A549 (cell line): Measurements from ENCODE around the gene SLC24A4. TPM values are rescaled to one million over a fixed set of nuclear protein-coding genes. Genes with fewer than 3 reads are reported as not detected.

Source experiments
- ATAC-seq, 2 experiments: fragments of 200-7000 bp in 1 of 2; fragments of >200 bp in 1 of 2; cut with Nextera tagmentation in 1 of 2; cut with Tn5 transposase in 1 of 2; 3 replicates each; pipeline versions ENCODE4 v1.8.0 to v1.9.1; 2018 to 2020; ENCODE audit warnings: mild to moderate bottlenecking in 1 of 2, moderate library complexity in 1 of 2
- CTCF ChIA-PET: fragments of 300-600 bp; sonication (Branson Sonifier 250); formaldehyde crosslinking; extraction: SDS; loops from one replicate; lab custom pipeline; 2021; ENCODE audit warnings: antibody characterized with exemption, inconsistent platforms; lab: Yijun Ruan, JAX
- POLR2A ChIA-PET: fragments of 350-600 bp; formaldehyde crosslinking; extraction: SDS; loops from one replicate; lab custom pipeline; 2021; ENCODE audit warnings: antibody characterized with exemption, inconsistent platforms; lab: Yijun Ruan, JAX
- DNase-seq, 2 experiments: peaks; one replicate each; pipeline versions ENCODE4 v3.0.0 to v3.0.0-alpha.2; 2011 to 2016; ENCODE audit warnings: low read depth in 1 of 2, low spot score in 1 of 2
- FAIRE-seq: peaks from 2 replicates; lab custom pipeline; 2011; peaks lifted over from hg19 to GRCh38; lab: Jason Lieb, UNC
- H3K27ac ChIP-seq, 2 experiments: fragments of >200 bp; sonication (Bioruptor Twin); formaldehyde crosslinking; 3 replicates each; pipeline ENCODE4 v1.5.1; 2016 to 2017
- H3K4me1 ChIP-seq: fragments of >200 bp; sonication (Bioruptor Twin); formaldehyde crosslinking; 3 replicates; pipeline ENCODE4 v1.6.1; 2016
- H3K4me2 ChIP-seq: fragments of >200 bp; sonication (Bioruptor Twin); formaldehyde crosslinking; 3 replicates; pipeline ENCODE4 v1.6.1; 2016
- H3K4me3 ChIP-seq: fragments of >200 bp; sonication (Bioruptor Twin); formaldehyde crosslinking; 3 replicates; pipeline ENCODE4 v1.5.1; 2016
- H3K9me3 ChIP-seq: fragments of >200 bp; sonication (Bioruptor Twin); formaldehyde crosslinking; 3 replicates; pipeline ENCODE4 v1.6.1; 2016
- ATOH8 ChIP-seq: fragments of 250-450 bp; sonication (Bioruptor Pico); IDR thresholded peaks from 2 replicates; pipeline ENCODE4 v1.5.0; 2020; ENCODE audit warnings: low read depth, mild to moderate bottlenecking, moderate library complexity
- BCL3 ChIP-seq: fragments of >200 bp; sonication (Bioruptor Twin); formaldehyde crosslinking; IDR thresholded peaks from 3 replicates; pipeline ENCODE4 v1.6.1; 2016
- BHLHE40 ChIP-seq: IDR thresholded peaks from 2 replicates; pipeline ENCODE4 v1.6.1; 2012; ENCODE audit warnings: low read depth, low read length, inconsistent platforms
- CHD2 ChIP-seq: fragments of 150-350 bp; IDR thresholded peaks from 2 replicates; pipeline ENCODE4 v1.6.1; 2014; ENCODE audit warnings: low read length; ENCODE audit not compliant: partially characterized antibody
- CHD4 ChIP-seq: fragments of 200-600 bp; sonication (generic); IDR thresholded peaks from 2 replicates; pipeline ENCODE4 v1.6.1; 2016; ENCODE audit warnings: antibody characterized with exemption, mild to moderate bottlenecking, borderline replicate concordance
- EHF ChIP-seq: fragments of 250-450 bp; sonication (Bioruptor Pico); IDR thresholded peaks from 2 replicates; pipeline ENCODE4 v1.5.0; 2020; ENCODE audit warnings: mild to moderate bottlenecking
- HDAC2 ChIP-seq: fragments of 200-600 bp; sonication (generic); IDR thresholded peaks from 2 replicates; pipeline ENCODE4 v1.6.1; 2016
- HES2 ChIP-seq: fragments of >200 bp; sonication (Bioruptor Twin); formaldehyde crosslinking; IDR thresholded peaks from 2 replicates; pipeline ENCODE4 v1.6.1; 2016
- HEYL ChIP-seq: fragments of 250-450 bp; sonication (Bioruptor Pico); IDR thresholded peaks from 2 replicates; pipeline ENCODE4 v1.8.0; 2021; ENCODE audit warnings: mild to moderate bottlenecking, moderate library complexity
- HOXA7 ChIP-seq: fragments of 250-450 bp; sonication (Bioruptor Pico); IDR thresholded peaks from 2 replicates; pipeline ENCODE4 v1.5.0; 2020; ENCODE audit warnings: mild to moderate bottlenecking, moderate library complexity
- JUNB ChIP-seq: fragments of >200 bp; sonication (Bioruptor Twin); formaldehyde crosslinking; IDR thresholded peaks from 2 replicates; pipeline ENCODE4 v1.6.1; 2016
- MAFK ChIP-seq: fragments of 450-650 bp; IDR thresholded peaks from 2 replicates; pipeline ENCODE4 v1.6.1; 2014; ENCODE audit not compliant: partially characterized antibody
- PBX3 ChIP-seq: IDR thresholded peaks from 2 replicates; pipeline ENCODE4 v1.6.1; 2012
- POLR2AphosphoS2 ChIP-seq: conservative IDR thresholded peaks from 2 replicates; pipeline ENCODE4 v1.6.1; 2012; ENCODE audit warnings: low read length, improper control_type of control experiment, inconsistent platforms
- USF2 ChIP-seq: fragments of 450-650 bp; IDR thresholded peaks from 2 replicates; pipeline ENCODE4 v1.6.1; 2014; ENCODE audit warnings: antibody characterized with exemption
- ZC3H11A ChIP-seq: fragments of 450-650 bp; IDR thresholded peaks from 2 replicates; pipeline ENCODE4 v1.6.1; 2014; ENCODE audit warnings: antibody characterized with exemption, mild to moderate bottlenecking
- ZNF302 ChIP-seq: fragments of 250-450 bp; sonication (Bioruptor Pico); IDR thresholded peaks from 2 replicates; pipeline ENCODE4 v1.9.0; 2021; ENCODE audit warnings: inconsistent platforms, mild to moderate bottlenecking, moderate library complexity
- WGBS: methylation state at CpG from one replicate; pipeline ENCODE4 v1.1.6; 2017; ENCODE audit errors: missing lambda C conversion rate; 5-methylcytosine and 5-hydroxymethylcytosine counted together
- polyA plus RNA-seq, 4 experiments: library from polyadenylated mRNA; depleted of rRNA in 3 of 4; stranded (reverse); fragments of >200 nt; fragmentation: RNase III in 1 of 4; extraction: RNeasy Plus Mini Kit Qiagen cat#74134 plus additional on column Dnase treatment in 1 of 4; gene quantifications; 2 replicates in 3 of 4; 3 replicates in 1 of 4; pipeline ENCODE4 v1.2.3, GENCODE V29; 2011 to 2017

The SLC24A4 gene
- polyA plus RNA-seq, 2 of the 4 experiments (the other 2 are of a cell fraction), result 0.05 to 0.19 TPM

GRCh38 chr14:92506231-92506630, 183.3 kb downstream of the SLC24A4 start:
- H3K9me3 ChIP-seq, result no peaks in the 10 kb centered on the region
- 97% methylated on average over 2 of the region's 3 CpGs for WGBS
- no peak overlapping the region for H3K4me2 ChIP-seq
- FAIRE-seq (no peak), ATAC-seq (no peak), DNase-seq (no peak)
- ChIA-PET POLR2A (no interaction called here), CTCF (interaction anchor here (0.6 to 1.6 kb wide), 3 partner anchors 13 to 93 kb away, joined by 3 to 5 read pairs (median 3); no protein-coding TSS in a partner anchor)
- peaks cover 58% of the 10 kb centered on the region for H3K4me1 ChIP-seq
- no peak overlapping the region for H3K4me3 ChIP-seq
- peak overlapping the region; percentile 84 to 86; a peak in 5 of 6 replicates for H3K27ac ChIP-seq
- TF ChIP-seq BHLHE40 (no peak), JUNB (no peak), ZNF302 (CRISPR knock-in tag) (no peak), CHD4 (no peak), HES2 (no peak), HEYL (CRISPR knock-in tag) (no peak), EHF (CRISPR knock-in tag) (no peak), USF2 (no peak), ZC3H11A (no peak), ATOH8 (CRISPR knock-in tag) (no peak)

GRCh38 chr14:92507174-92507768, 184.3 kb downstream of the SLC24A4 start:
- no peaks in the 10 kb centered on the region for H3K9me3 ChIP-seq
- H3K4me2 ChIP-seq, result no peak overlapping the region
- H3K27ac ChIP-seq, result peak overlapping the region; percentile 84 to 86; a peak in 5 of 6 replicates
- WGBS, result 93% methylated on average over 4 of the region's 4 CpGs
- DNase-seq, result no peak
- POLR2A ChIA-PET, result no interaction called here
- ATAC-seq, result no peak
- no peak overlapping the region for H3K4me3 ChIP-seq
- peaks cover 59% of the 10 kb centered on the region for H3K4me1 ChIP-seq
- TF ChIP-seq BCL3 (no peak), ZNF302 (CRISPR knock-in tag) (no peak), HDAC2 (no peak), HOXA7 (CRISPR knock-in tag) (no peak)
- TF ChIP-seq, all 56 proteins: peak for 0
- CTCF ChIA-PET, result no interaction called here
- no peak for FAIRE-seq

- FAIRE-seq (no peak), DNase-seq (peak in 1 of 2 experiments; percentile 55), ATAC-seq (peak; percentile 3 to 9; a peak in 3 of 6 replicates)
- TF ChIP-seq MAFK (no peak), CHD2 (no peak), POLR2AphosphoS2 (no peak), PBX3 (no peak), EHF (CRISPR knock-in tag) (0 out of 2 replicates have a peak, but pooled peaks have one; percentile 41)
- Histone ChIP-seq H3K4me3 (0 out of 3 replicates have a peak overlapping the region, but pooled peaks have one; percentile 4), H3K9me3 (no peaks in the 10 kb centered on the region), H3K4me2 (peak overlapping the region; percentile 92), H3K4me1 (peaks cover 45% of the 10 kb centered on the region), H3K27ac (peak overlapping the region; percentile 98 to 99)
- POLR2A ChIA-PET, result interaction anchor here (0.8 kb wide), 1 partner anchor 39 kb away, joined by 3 read pairs; no protein-coding TSS in a partner anchor
- WGBS, result 34% methylated on average over 2 of the region's 2 CpGs
- CTCF ChIA-PET, result interaction anchor here (0.5 to 1.4 kb wide), 12 partner anchors 9 to 400 kb away, joined by 3 to 6 read pairs (median 3); no protein-coding TSS in a partner anchor
Observed at GRCh38 chr14:92510972-92511371, 188.0 kb downstream of the SLC24A4 start.
